Mammary epithelial cell (primary cell): ENCODE measurements around the gene JMJD8.

ENCODE experiments used
- CTCF ChIP-seq, 2 donors: IDR thresholded peaks in 1 of 2; conservative IDR thresholded peaks in 1 of 2; 2 replicates each; pipeline ENCODE4 v1.5.1; 2011 to 2012; ENCODE audit warnings: inconsistent platforms in 2 of 2, low read length in 2 of 2, mild to moderate bottlenecking in 2 of 2, control low read depth in 1 of 2, low read depth in 1 of 2; ENCODE audit not compliant: insufficient read depth in 1 of 2; ENCODE audit errors: extremely low read depth in 1 of 2
- EZH2 ChIP-seq: IDR thresholded peaks from 2 replicates; pipeline ENCODE4 v1.6.1; 2012; ENCODE audit warnings: low read length, inconsistent platforms, borderline replicate concordance

- TF ChIP-seq CTCF (conservative IDR thresholded peaks at IDR 0.05 in 1 of 2, IDR thresholded peaks at IDR 0.05 in 1 of 2; ENCODE audit: extremely low read depth in 1 of 2, insufficient read depth in 1 of 2, low read depth in 1 of 2, low read length in 2 of 2) (no peak), EZH2 (no peak)
Observed at GRCh38 chr16:698911-699671, 15.0 kb upstream of the JMJD8 start.
